Amygdala (tissue), 56 donors: ENCODE results near the gene MKRN1.
"Not testable (repeated sequence)": the region's sequence is repeated elsewhere in the genome, so short reads cannot be mapped to it uniquely, and the experiment has no call there.

Experiments used
- DNase-seq, 56 donors: peaks; one replicate each; lab custom pipeline; 2025; lab: John Stamatoyannopoulos, UW

The MKRN1 gene

GRCh38 chr7:140479062-140479738 lies at the start of gene MKRN1:
Gene MKRN1 (minus strand): TSS chr7:140479505. CDS start chr7:140479344, 161 bp downstream.
- DNase-seq, result peak; percentile 32 to 96 (median 91)

- no peak for DNase-seq
These were observed 47.7 kb upstream of the MKRN1 start for GRCh38 chr7:140526787-140527664.

- DNase-seq, result no peak
These were observed 46.9 kb upstream of the MKRN1 start for GRCh38 chr7:140526214-140526613.

GRCh38 chr7:140525743-140526142 lies 46.4 kb upstream of the MKRN1 start:
- DNase-seq, result no peak

GRCh38 chr7:140521421-140521820 lies 42.1 kb upstream of the MKRN1 start:
- no peak for DNase-seq

- DNase-seq, result no peak
These were observed 39.7 kb upstream of the MKRN1 start for GRCh38 chr7:140519007-140519399.

GRCh38 chr7:140518370-140519006 lies 39.2 kb upstream of the MKRN1 start:
- DNase-seq, result no peak

- peak in 55 of 56 donors; percentile 6 to 90 (median 66) for DNase-seq
These were observed 38.5 kb upstream of the MKRN1 start for GRCh38 chr7:140517546-140518369.

- DNase-seq, result peak in 1 of 56 donors; percentile 17
These were observed 33.2 kb upstream of the MKRN1 start for GRCh38 chr7:140512317-140513000.

- no peak for DNase-seq
These were observed 30.5 kb upstream of the MKRN1 start for GRCh38 chr7:140509789-140510188.

- DNase-seq, result not testable (repeated sequence)
These were observed 28.3 kb upstream of the MKRN1 start for GRCh38 chr7:140507556-140507955.

- DNase-seq, result no peak
These were observed 27.6 kb upstream of the MKRN1 start for GRCh38 chr7:140506788-140507464.

GRCh38 chr7:140501966-140502365 lies 22.7 kb upstream of the MKRN1 start:
- no peak for DNase-seq

- DNase-seq, result not testable (repeated sequence)
These were observed 18.5 kb upstream of the MKRN1 start for GRCh38 chr7:140497807-140498206.

- DNase-seq, result no peak
These were observed 18.0 kb upstream of the MKRN1 start for GRCh38 chr7:140497241-140497769.

- no peak for DNase-seq
These were observed 16.3 kb upstream of the MKRN1 start for GRCh38 chr7:140495514-140496097.

GRCh38 chr7:140494867-140495266 lies 15.6 kb upstream of the MKRN1 start:
- no peak for DNase-seq

- no peak for DNase-seq
These were observed 9.7 kb upstream of the MKRN1 start for GRCh38 chr7:140489026-140489359.
